ENCODE measurements around the gene MEIS1. TPM values are rescaled to one million over a fixed set of nuclear protein-coding genes. Genes with fewer than 3 reads are reported as not detected.

MEIS1 gene
- total and polyA plus RNA-seq, 3 donors from 2014 or later, result 10.8 to 13.8 (median 13.5) TPM

DNA sequence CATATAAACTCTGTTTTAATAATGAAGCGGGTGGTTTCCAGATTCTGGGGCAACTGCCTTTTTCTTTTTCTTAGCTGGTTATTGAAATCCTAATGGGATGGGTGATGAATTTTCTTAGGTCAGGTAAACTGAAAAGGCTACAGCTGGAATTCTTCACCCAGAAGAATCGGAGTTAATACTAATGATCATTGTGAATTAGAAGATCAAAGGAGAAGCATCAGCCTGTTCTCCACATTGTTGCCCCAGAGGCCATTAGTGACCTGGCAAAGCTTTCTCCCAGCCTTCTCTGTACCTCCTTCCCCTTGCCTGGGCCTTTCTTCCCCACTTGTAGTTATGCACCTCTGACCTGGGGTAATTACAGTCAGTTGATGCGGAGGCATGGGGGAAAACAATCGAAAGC is 82.8 kb downstream of the MEIS1 start:
- intact Hi-C loops (cut with DNase I; ENCODE audit: low total_unique reads), result no loop called here
- H3K4me1 ChIP-seq, result no peaks in the 10 kb centered on the region
- no peak overlapping the region for H3K27ac ChIP-seq
- H3K4me3 ChIP-seq, result no peak overlapping the region
- no peak for TF ChIP-seq POLR2A (IDR thresholded peaks at IDR 0.05)
- TF ChIP-seq, protein P1, sequence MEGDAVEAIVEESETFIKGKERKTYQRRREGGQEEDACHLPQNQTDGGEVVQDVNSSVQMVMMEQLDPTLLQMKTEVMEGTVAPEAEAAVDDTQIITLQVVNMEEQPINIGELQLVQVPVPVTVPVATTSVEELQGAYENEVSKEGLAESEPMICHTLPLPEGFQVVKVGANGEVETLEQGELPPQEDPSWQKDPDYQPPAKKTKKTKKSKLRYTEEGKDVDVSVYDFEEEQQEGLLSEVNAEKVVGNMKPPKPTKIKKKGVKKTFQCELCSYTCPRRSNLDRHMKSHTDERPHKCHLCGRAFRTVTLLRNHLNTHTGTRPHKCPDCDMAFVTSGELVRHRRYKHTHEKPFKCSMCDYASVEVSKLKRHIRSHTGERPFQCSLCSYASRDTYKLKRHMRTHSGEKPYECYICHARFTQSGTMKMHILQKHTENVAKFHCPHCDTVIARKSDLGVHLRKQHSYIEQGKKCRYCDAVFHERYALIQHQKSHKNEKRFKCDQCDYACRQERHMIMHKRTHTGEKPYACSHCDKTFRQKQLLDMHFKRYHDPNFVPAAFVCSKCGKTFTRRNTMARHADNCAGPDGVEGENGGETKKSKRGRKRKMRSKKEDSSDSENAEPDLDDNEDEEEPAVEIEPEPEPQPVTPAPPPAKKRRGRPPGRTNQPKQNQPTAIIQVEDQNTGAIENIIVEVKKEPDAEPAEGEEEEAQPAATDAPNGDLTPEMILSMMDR (IDR thresholded peaks at IDR 0.05), result no peak
- H3K36me3 ChIP-seq (ENCODE audit: low read depth, missing control alignments), result no peaks in the 10 kb centered on the region
- no peak for DNase-seq
- no peaks in the 10 kb centered on the region for H3K27me3 ChIP-seq
- no peaks in the 10 kb centered on the region for H3K9me3 ChIP-seq
- WGBS, 2 donors, result 83 to 91% methylated on average over 4 of the region's 4 CpGs

DNA sequence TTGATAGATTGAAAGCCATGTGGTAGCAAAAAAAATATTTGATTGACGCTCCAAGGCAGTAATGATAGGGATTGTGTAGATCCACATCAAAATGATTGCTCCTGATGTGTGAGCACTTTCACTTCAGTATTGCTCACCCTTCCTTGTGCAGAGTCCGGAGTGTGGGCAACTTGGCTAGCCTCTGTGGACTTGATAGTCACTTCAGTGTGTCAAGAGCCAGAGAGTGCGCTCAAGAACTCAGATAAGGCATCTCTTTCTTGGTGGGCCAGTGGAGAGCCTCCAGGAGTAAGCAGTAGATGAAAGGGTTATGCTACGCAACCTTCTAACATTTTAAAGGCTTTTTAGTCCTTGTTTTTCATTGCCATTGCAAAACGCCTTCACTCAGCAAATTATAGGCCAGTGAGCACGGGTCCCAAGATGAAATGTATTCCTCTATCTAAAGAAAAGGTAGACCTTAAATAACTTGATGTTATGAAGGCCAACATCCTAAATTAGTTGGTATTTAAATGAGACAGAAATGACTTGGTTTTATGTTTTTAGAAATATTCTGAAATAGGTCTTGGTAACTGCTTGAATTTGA is 84.4 kb downstream of the MEIS1 start:
- Histone ChIP-seq H3K4me1 (no peaks in the 10 kb centered on the region), H3K9me3 (no peaks in the 10 kb centered on the region), H3K4me3 (no peak overlapping the region), H3K36me3 (ENCODE audit: low read depth, missing control alignments) (no peaks in the 10 kb centered on the region), H3K27me3 (no peaks in the 10 kb centered on the region), H3K27ac (no peak overlapping the region)
- no peak for DNase-seq
- no peak for TF ChIP-seq POLR2A (IDR thresholded peaks at IDR 0.05)
- TF ChIP-seq, protein P1 (IDR thresholded peaks at IDR 0.05), result no peak
- WGBS, 2 donors, result 90 to 91% methylated on average over 6 of the region's 6 CpGs
- intact Hi-C loops (cut with DNase I; ENCODE audit: low total_unique reads), result no loop called here

DNA sequence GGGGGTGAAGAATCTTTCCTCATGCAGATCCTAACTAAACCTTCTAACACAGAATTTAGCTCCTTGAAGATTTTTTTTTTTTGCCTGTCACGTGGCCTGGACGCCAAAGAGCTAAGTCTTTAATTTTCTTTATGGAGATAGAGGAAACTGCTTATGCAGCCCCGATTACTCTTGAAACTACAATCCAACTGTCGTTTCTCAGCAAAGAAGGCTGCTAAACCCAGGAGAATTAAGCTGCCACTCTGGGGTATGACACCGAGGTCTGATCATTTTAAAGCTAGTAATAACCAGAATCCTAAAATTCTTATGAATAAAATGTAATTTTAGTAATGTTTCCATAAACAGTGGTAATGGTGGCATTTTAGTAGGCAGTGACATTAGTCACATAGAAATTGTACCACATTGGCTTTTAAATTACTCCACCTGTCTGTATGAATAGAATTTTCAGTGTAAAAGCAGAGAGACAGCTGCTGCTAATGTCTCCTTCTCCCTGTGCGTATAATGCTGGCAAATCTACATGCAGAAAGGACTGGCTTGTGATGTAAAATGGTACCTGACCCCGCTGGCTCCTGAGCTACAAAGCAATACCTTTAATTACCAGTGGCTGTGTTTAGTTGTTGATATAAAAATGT is 86.5 kb downstream of the MEIS1 start:
- H3K4me1 ChIP-seq, result no peaks in the 10 kb centered on the region

DNA sequence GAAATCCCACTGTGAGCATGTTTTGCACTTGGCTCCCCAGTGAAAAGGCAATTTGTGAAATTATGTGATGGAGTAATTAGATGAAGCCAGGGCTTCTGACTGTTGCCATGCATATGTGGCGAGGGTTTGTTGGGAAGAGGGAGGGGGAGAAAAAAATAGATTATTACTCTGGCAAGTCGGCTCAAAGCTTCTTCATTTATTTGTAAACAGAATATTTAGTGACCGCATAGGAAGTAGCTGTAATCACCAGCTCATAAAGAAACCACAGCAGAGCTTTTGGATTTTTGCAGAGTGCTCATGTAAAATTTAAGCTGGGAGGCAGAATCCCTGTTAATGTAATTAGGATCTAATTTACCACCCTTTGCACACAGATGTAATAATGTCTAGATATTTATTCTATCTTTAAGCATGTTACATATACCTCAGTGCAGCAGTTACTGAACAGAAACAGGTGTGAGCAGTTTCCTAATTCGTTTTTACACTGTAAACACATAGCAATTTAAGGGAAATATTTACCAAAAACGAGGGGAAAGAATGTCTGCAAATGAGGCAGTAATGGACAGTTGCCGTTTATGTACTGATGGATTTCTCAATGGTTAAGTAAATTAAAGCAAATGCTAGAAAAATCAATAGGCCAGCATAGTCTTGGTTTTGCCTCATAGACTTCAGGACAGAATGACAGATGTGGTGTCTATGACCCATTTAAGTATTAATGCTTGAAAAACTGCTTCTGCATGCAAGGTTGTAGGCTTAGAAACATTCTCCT is 87.9 kb downstream of the MEIS1 start:
- WGBS, 2 donors, result 63 to 67% methylated on average over 6 of the region's 6 CpGs
- Histone ChIP-seq H3K36me3 (ENCODE audit: low read depth, missing control alignments) (no peaks in the 10 kb centered on the region), H3K4me1 (no peaks in the 10 kb centered on the region), H3K4me3 (no peak overlapping the region), H3K27ac (no peak overlapping the region), H3K9me3 (no peaks in the 10 kb centered on the region), H3K27me3 (no peaks in the 10 kb centered on the region)
- no peak for DNase-seq
- intact Hi-C loops (cut with DNase I; ENCODE audit: low total_unique reads), result no loop called here
- TF ChIP-seq POLR2A (IDR thresholded peaks at IDR 0.05), result no peak
- TF ChIP-seq, protein P1 (IDR thresholded peaks at IDR 0.05), result no peak

More for the DNA sequence above, 86.5 kb downstream of the MEIS1 start:
- H3K36me3 ChIP-seq (ENCODE audit: low read depth, missing control alignments), result no peaks in the 10 kb centered on the region
- no peak for DNase-seq
- TF ChIP-seq, protein P1 (IDR thresholded peaks at IDR 0.05), result no peak
- TF ChIP-seq POLR2A (IDR thresholded peaks at IDR 0.05), result no peak
- no peak overlapping the region for H3K4me3 ChIP-seq
- no peak overlapping the region for H3K27ac ChIP-seq
- intact Hi-C loops (cut with DNase I; ENCODE audit: low total_unique reads), result no loop called here
- 92 to 93% methylated on average over 7 of the region's 7 CpGs for WGBS, 2 donors
- H3K27me3 ChIP-seq, result no peaks in the 10 kb centered on the region
- no peaks in the 10 kb centered on the region for H3K9me3 ChIP-seq

All from testis (tissue), 3 donors.